Activated naive CD8-positive, alpha-beta T cell treated with anti-CD3 and anti-CD28 coated beads, Interleukin-2, amount 10 ng/mL, durations not matched to agents 7 days and 5 days (primary cell): ENCODE measurements around the gene CACNA2D2. TPM values are rescaled to one million over a fixed set of nuclear protein-coding genes. Genes with fewer than 3 reads are reported as not detected.

ENCODE experiments used
- ATAC-seq: fragments of 150-1000 bp; cut with Tn5 transposase; one replicate; pipeline ENCODE4 v1.10.0; 2021; ENCODE audit warnings: low read depth, moderate library complexity
- POLR2A ChIA-PET: fragments of 350-600 bp; sonication (Branson Sonifier 250); formaldehyde crosslinking; loops from one replicate; lab custom pipeline; 2021; ENCODE audit warnings: antibody characterized with exemption; lab: Charles Lee
- DNase-seq: peaks from one replicate; pipeline ENCODE4 v3.0.0; 2021
- H3K27ac Mint-ChIP-seq: one replicate; pipeline ENCODE4 v1.8.0; 2022; ENCODE audit warnings: mild to moderate bottlenecking, mixed read lengths
- H3K27me3 Mint-ChIP-seq: one replicate; pipeline ENCODE4 v1.8.0; 2022; ENCODE audit warnings: mild to moderate bottlenecking, moderate library complexity, mixed read lengths
- H3K36me3 Mint-ChIP-seq: one replicate; pipeline ENCODE4 v1.8.0; 2021; ENCODE audit warnings: mild to moderate bottlenecking, mixed read lengths
- H3K4me1 Mint-ChIP-seq: one replicate; pipeline ENCODE4 v1.8.0; 2021; ENCODE audit warnings: mixed read lengths
- H3K4me3 Mint-ChIP-seq: one replicate; pipeline ENCODE4 v1.8.0; 2022; ENCODE audit warnings: mild to moderate bottlenecking, moderate library complexity, mixed read lengths
- H3K9me3 Mint-ChIP-seq: one replicate; pipeline ENCODE4 v1.8.0; 2021; ENCODE audit warnings: mixed read lengths
- total RNA-seq, 2 experiments: library from RNA; stranded (reverse); gene quantifications; one replicate each; pipeline ENCODE4 v1.2.3, GENCODE V29; 2021

CACNA2D2 gene
- total RNA-seq, 2 experiments from 2014 or later = 2.1 to 2.5 TPM

DNA sequence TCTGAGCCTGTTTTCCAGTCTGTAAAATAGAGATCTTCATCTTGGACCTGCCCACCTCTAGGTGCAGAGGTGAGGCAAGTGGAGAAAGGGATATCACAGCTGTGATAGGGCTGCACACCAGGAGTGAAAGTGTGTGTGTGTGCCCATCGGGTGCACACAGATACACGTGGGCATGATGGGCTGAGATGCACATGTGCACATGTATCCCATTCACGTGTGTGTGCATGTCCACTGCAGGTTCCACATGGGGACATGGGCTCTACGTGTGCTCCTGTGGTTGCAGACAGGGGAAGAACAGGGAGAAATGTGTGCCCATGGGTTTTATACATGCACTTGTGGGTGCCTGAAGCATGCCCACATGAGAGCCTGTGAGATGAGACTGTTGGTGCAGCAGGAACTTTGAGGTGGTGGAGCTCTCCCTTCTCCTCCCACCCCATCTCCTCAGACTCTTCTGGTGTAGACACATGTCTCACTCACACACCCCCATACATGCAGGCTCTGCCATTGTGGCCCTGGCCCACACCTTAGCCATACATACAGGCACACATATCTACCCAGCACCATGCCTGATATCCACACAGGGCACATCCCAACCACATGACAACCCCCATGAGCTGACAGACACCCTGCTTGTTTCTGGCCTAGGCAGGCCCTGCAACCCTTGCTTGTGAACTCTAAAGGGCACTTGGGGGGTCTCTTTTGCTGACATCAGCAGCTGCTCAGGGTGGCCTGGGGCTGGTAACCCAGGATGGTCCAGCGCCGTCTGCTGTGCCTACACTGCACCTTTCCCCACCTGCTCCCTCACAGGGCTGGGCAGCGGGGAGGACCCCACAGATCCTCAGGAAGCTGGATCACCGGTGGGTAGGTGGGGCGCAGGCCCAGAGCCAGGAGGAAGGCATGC lies 86.4 kb downstream of the CACNA2D2 start:
- no peak for DNase-seq
- no peaks in the 10 kb centered on the region for H3K9me3 Mint-ChIP-seq
- no peak overlapping the region for H3K27ac Mint-ChIP-seq
- H3K4me1 Mint-ChIP-seq = peaks cover 4% of the 10 kb centered on the region
- H3K4me3 Mint-ChIP-seq = no peak overlapping the region
- no peaks in the 10 kb centered on the region for H3K36me3 Mint-ChIP-seq
- POLR2A ChIA-PET = no interaction called here
- no peaks in the 10 kb centered on the region for H3K27me3 Mint-ChIP-seq
- no peak for ATAC-seq

DNA sequence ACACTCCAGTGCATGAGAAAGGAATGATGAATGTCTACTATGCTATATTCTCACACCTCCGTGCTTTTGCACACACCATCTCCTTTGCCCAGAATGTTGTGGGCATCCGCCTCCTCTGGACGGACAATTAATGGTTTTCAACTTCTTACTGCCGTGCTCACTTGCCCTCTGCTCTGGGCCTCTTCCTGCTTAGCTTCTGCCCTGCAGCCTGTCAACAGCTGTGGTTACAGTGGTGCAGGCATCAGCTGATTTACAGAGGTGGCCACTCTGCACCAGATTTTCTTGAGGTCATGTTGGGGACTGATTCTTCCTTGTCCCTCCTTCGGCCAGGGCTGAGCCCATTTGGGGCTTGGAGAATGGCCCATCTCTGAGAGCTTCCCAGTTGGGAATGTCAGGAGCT lies 87.6 kb downstream of the CACNA2D2 start:
- no peak for ATAC-seq
- POLR2A ChIA-PET = interaction anchor here (0.6 kb wide), 1 partner anchor 102 kb away, joined by 4 read pairs; no protein-coding TSS in a partner anchor
- no peak overlapping the region for H3K27ac Mint-ChIP-seq

DNA sequence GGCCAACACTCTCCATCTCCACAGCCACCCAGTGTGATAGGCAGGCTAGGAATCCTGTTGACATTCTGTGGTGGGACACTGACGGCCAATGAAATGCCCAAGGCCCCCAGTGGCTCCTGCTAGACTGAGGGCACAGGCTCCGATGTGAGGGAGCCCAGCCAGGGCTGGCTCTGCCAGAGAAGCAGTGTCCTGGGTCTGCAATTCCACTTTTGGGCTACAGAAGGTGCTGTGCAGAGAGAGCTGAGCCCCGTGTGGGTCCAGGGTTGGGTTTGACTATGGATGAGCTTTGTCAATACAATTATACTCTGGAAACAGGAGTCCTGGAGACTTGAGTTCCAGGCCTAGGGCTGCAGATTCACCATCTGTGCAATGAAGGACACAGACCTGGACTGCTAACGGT lies 88.4 kb downstream of the CACNA2D2 start:
- POLR2A ChIA-PET = no interaction called here
- H3K27me3 Mint-ChIP-seq = no peaks in the 10 kb centered on the region
- ATAC-seq (no peak), DNase-seq (no peak)
- no peak overlapping the region for H3K4me3 Mint-ChIP-seq
- H3K4me1 Mint-ChIP-seq = peaks cover 4% of the 10 kb centered on the region
- no peak overlapping the region for H3K27ac Mint-ChIP-seq
- H3K36me3 Mint-ChIP-seq = no peaks in the 10 kb centered on the region
- H3K9me3 Mint-ChIP-seq = no peaks in the 10 kb centered on the region

More for the DNA sequence above, 87.6 kb downstream of the CACNA2D2 start:
- Mint-ChIP-seq H3K27me3 (no peaks in the 10 kb centered on the region), H3K36me3 (no peaks in the 10 kb centered on the region), H3K4me1 (peaks cover 4% of the 10 kb centered on the region), H3K9me3 (no peaks in the 10 kb centered on the region), H3K4me3 (no peak overlapping the region)
- no peak for DNase-seq

DNA sequence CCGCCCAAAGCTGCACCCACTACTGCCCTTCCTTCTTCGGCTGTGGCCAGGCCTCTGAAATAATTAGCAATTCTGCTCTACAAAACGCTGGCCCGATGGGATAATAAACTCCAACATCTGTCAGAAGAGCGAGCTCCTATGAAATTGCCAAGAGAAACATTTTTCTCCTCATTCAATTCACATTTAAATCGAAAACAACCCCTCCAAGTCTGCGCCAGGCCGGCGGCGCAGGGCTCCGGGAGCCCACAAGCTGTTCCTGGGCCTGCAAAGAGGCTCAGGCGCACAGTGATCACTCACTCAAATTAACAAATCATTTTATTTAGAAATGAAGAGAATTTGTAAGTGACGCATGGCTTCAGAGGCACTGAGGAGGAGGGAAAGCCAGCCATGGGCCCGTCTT lies 88.8 kb downstream of the CACNA2D2 start:
- DNase-seq (no peak), ATAC-seq (no peak)
- H3K27me3 Mint-ChIP-seq = no peaks in the 10 kb centered on the region
- peaks cover 4% of the 10 kb centered on the region for H3K4me1 Mint-ChIP-seq
- no peaks in the 10 kb centered on the region for H3K36me3 Mint-ChIP-seq
- no peak overlapping the region for H3K4me3 Mint-ChIP-seq
- no peak overlapping the region for H3K27ac Mint-ChIP-seq
- no peaks in the 10 kb centered on the region for H3K9me3 Mint-ChIP-seq
- POLR2A ChIA-PET = no interaction called here

DNA sequence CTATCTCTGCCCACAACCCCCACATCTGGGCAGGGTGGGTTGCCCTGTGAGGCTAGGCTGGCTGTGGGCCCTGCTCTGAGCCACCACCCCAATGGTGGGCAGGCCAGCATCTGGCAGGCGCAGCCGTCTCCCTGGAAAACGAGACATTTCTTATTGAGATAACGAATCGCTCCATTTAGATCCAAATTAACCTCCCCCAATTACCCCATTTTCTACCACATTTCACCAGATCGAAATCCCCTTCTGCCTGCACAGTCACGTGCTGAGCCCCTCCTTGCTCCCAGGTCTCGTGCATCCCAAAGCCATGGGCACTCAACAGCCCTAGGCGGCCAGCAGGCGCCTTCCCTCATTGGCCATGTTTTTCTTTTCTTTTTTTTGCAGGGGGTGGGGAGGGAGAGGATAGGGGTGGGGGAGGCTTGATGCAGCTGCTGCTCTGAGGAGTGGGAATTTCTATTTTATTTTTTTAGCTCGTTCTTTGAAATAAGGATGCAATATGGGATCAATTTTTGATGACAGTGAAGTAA lies 91.1 kb downstream of the CACNA2D2 start:
- POLR2A ChIA-PET = no interaction called here
- H3K27ac Mint-ChIP-seq = no peak overlapping the region
- H3K4me3 Mint-ChIP-seq = no peak overlapping the region
- no peaks in the 10 kb centered on the region for H3K36me3 Mint-ChIP-seq
- H3K4me1 Mint-ChIP-seq = peaks cover 4% of the 10 kb centered on the region
- no peak for ATAC-seq
- no peaks in the 10 kb centered on the region for H3K9me3 Mint-ChIP-seq
- peaks cover 3% of the 10 kb centered on the region for H3K27me3 Mint-ChIP-seq
- no peak for DNase-seq

DNA sequence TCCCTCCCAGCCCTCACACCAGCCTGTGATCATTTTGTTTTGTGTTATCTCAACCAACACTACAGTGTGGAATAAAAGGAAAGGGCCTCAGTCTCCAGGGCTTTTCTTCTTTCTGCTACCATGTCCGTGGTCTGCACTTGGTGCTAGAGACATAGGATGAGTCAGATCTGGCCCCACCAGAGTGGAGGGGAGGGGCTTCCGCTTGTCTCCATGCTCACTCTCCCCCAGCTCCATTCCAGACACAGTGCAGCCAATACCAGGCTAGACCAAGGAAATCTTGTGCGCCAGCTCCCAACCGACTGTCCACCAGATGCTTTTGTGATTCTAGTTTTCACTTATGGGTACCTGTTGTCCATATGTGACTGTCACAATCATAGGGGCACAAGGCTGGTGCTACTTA lies 92.2 kb downstream of the CACNA2D2 start:
- POLR2A ChIA-PET = no interaction called here
- Mint-ChIP-seq H3K9me3 (no peaks in the 10 kb centered on the region), H3K4me3 (no peak overlapping the region), H3K27me3 (peaks cover 3% of the 10 kb centered on the region), H3K36me3 (no peaks in the 10 kb centered on the region), H3K4me1 (peaks cover 4% of the 10 kb centered on the region), H3K27ac (no peak overlapping the region)
- ATAC-seq (no peak), DNase-seq (no peak)

DNA sequence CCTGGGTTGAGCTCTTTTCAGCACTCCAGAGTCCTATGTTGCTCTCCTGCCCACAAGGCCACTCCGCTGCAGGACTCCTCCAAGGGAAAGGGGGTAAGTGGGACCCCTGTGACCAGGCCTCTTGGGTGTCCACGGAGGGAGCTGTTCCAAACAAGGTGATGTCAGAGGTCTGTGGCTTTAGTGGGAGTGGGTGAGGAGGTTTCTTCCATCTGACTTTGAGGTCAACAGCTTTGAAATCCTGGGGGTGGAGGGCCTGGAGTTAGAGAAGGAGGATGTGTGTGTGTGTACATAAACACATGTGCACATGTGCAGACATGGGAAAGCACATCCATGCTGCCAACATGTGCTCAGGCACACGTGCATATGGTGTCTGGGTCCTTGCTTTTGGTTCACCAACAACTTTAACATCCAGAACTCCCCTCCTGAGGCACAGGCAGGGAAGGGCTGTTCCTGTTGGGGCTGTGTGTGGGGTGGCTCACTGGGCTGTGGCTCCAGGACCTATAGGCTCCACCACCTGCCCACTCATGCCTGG lies 92.8 kb downstream of the CACNA2D2 start:
- H3K36me3 Mint-ChIP-seq = no peaks in the 10 kb centered on the region
- no peaks in the 10 kb centered on the region for H3K9me3 Mint-ChIP-seq
- no peak overlapping the region for H3K27ac Mint-ChIP-seq
- peaks cover 1% of the 10 kb centered on the region for H3K4me1 Mint-ChIP-seq
- no peak for DNase-seq
- no peak for ATAC-seq
- peaks cover 3% of the 10 kb centered on the region for H3K27me3 Mint-ChIP-seq
- POLR2A ChIA-PET = no interaction called here
- no peak overlapping the region for H3K4me3 Mint-ChIP-seq

DNA sequence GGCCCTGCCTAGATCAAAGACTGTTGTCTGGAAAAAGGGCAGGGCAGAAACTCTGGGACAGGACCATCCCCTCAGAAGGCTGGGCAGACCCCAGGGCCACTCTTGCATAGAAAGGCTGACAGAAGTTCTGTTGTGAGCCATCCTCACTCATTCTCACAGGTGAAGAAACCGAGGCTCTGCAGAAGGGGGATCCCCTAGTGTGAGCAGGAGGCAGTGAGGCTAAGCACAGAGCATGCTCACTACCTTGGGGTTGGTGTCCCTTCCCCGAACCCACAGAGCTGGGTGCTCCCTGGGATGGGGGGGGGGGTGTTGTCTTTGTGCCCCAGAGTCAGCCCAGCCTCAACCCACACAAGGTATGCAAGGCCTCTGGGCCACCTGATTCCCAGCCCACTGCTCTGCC lies 93.2 kb downstream of the CACNA2D2 start:
- POLR2A ChIA-PET = no interaction called here
- Mint-ChIP-seq H3K9me3 (no peaks in the 10 kb centered on the region), H3K27ac (no peak overlapping the region), H3K27me3 (peaks cover 3% of the 10 kb centered on the region), H3K36me3 (no peaks in the 10 kb centered on the region), H3K4me1 (no peaks in the 10 kb centered on the region), H3K4me3 (no peak overlapping the region)
- DNase-seq (no peak), ATAC-seq (no peak)

DNA sequence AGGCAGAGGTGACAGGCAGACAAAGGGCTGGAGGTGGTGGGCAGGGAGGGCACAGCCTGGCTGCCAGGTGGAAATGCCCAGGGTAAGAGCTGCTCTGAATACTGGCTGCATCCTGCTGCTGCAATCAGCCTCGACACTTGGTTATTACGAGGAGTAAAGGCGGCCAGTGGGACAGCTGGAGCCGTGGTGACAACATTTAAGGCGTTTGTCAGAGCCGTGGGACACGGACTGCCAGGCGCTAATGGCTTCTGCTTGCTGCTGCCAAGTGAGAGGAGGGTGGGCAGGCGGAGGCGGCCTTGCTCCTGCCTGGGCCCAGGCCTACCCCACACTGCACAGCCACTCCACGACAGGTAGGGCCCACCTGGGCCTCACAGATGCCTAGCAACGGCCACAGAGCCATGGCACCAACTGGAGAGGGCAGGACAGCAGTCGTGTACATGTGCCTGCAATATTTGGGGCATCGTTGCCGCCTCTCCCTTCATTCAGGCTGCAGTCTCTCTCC lies 94.9 kb downstream of the CACNA2D2 start:
- no peaks in the 10 kb centered on the region for H3K36me3 Mint-ChIP-seq
- no peaks in the 10 kb centered on the region for H3K4me1 Mint-ChIP-seq
- ATAC-seq (no peak), DNase-seq (no peak)
- POLR2A ChIA-PET = no interaction called here
- no peak overlapping the region for H3K4me3 Mint-ChIP-seq
- no peaks in the 10 kb centered on the region for H3K9me3 Mint-ChIP-seq
- H3K27ac Mint-ChIP-seq = no peak overlapping the region
- H3K27me3 Mint-ChIP-seq = peaks cover 3% of the 10 kb centered on the region

DNA sequence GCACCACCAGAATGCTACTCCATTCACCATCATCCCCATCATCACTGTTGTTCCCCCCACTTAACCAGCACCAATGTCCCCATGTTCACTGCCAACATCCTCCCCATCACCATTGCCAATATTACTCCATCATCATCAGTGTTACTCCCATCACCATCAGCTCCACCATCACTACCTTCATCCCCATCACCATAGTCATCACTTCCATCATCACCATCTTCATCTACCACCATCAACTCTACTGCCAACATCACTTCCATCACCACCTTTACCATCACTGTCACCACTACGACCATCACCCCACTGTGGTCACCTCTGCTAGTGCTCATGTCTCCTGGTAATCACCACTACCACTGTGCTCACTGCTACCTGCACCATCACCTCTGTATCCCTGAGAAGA lies 96.9 kb downstream of the CACNA2D2 start:
- POLR2A ChIA-PET = no interaction called here
- H3K27ac Mint-ChIP-seq = no peak overlapping the region
- DNase-seq (no peak), ATAC-seq (no peak)
- no peak overlapping the region for H3K4me3 Mint-ChIP-seq
- peaks cover 3% of the 10 kb centered on the region for H3K27me3 Mint-ChIP-seq
- H3K9me3 Mint-ChIP-seq = no peaks in the 10 kb centered on the region
- H3K36me3 Mint-ChIP-seq = no peaks in the 10 kb centered on the region
- H3K4me1 Mint-ChIP-seq = no peaks in the 10 kb centered on the region

DNA sequence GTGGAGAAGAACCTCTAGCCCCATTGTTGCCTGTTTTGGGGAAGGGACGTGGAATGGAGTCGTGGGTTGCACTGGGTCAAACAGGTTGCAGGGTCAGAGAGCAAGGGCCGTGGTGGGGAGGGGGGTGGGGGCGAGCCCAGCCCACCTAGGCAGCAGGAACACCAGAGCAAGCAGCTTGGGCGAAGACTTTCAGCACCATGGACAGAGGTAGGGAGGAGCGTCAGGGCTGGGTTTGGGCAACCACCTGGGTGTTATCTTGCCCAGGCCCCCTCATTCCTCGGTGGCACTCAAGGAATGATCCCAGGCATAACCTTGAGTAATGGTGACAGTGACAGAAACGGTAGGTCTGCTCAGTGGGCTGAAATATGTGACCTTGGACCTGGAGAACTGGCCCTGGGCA lies 98.2 kb downstream of the CACNA2D2 start:
- H3K4me3 Mint-ChIP-seq = no peak overlapping the region
- POLR2A ChIA-PET = interaction anchor here (0.5 kb wide), 1 partner anchor 164 kb away, joined by 5 read pairs; the partner anchor contains the start of gene HEMK1
- H3K4me1 Mint-ChIP-seq = no peaks in the 10 kb centered on the region
- ATAC-seq (no peak), DNase-seq (peak; percentile 58)
- H3K27me3 Mint-ChIP-seq = peaks cover 3% of the 10 kb centered on the region
- no peak overlapping the region for H3K27ac Mint-ChIP-seq
- no peaks in the 10 kb centered on the region for H3K9me3 Mint-ChIP-seq
- no peaks in the 10 kb centered on the region for H3K36me3 Mint-ChIP-seq

DNA sequence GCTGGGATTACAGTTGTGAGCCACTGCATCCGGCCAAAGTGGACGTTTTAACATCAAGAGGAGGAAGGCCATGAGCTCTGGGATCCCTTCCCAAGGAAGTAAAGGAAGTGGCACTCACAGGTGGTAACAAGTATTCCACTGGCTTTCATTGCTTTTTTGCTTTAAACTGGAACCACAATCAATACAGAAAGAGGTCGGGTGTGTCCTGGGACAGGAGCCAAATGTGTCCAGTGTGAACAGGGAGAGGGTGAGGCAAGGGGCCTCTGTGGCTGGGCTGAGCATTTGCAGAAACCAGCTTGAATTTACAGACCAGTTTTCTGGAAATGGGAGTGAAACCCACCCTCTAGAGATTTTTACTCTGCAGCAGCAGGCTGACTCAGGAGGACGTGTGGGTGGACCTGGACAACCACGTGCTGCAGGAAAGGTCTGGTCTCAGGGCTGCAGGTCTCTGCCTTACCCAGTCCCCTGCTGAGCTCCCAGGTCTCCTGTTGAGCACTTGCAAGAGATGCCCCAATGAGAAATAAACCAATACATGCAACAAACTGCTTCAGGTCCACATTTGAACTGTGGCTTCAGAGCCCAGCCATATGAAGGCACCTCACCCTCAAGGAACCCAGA lies 101.3 kb downstream of the CACNA2D2 start:
- H3K9me3 Mint-ChIP-seq = no peaks in the 10 kb centered on the region
- H3K4me3 Mint-ChIP-seq = no peak overlapping the region
- no peaks in the 10 kb centered on the region for H3K27me3 Mint-ChIP-seq
- DNase-seq = no peak
- no peak overlapping the region for H3K27ac Mint-ChIP-seq
- POLR2A ChIA-PET = no interaction called here
- ATAC-seq = no peak
- H3K4me1 Mint-ChIP-seq = peaks cover 7% of the 10 kb centered on the region
- no peaks in the 10 kb centered on the region for H3K36me3 Mint-ChIP-seq

DNA sequence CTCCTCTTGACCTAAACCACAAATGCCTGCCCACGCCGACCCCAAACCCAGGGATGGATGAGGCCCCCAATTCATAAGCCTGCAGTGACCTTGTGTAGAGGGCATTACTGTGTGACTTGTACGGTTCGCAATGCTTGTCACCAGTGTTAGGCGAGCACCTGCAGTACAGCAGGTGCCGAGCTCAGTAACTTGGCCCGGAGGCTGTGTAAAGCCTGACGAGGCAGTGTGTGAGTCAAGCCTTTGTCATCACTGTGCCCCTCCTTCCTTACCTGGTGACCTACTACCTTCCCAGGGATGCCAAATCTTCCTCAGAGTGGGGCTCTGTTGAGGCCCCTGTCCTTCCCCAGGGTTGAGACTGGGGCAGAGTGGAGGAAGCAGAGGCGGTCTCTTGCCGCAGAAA lies 106.9 kb downstream of the CACNA2D2 start:
- POLR2A ChIA-PET = no interaction called here
- no peak overlapping the region for H3K27ac Mint-ChIP-seq
- no peak for DNase-seq
- no peaks in the 10 kb centered on the region for H3K36me3 Mint-ChIP-seq
- ATAC-seq = no peak
- peaks cover 13% of the 10 kb centered on the region for H3K4me1 Mint-ChIP-seq
- H3K27me3 Mint-ChIP-seq = no peaks in the 10 kb centered on the region
- no peak overlapping the region for H3K4me3 Mint-ChIP-seq
- no peaks in the 10 kb centered on the region for H3K9me3 Mint-ChIP-seq
